ENCODE measurements around the gene FAF1.

DNA sequence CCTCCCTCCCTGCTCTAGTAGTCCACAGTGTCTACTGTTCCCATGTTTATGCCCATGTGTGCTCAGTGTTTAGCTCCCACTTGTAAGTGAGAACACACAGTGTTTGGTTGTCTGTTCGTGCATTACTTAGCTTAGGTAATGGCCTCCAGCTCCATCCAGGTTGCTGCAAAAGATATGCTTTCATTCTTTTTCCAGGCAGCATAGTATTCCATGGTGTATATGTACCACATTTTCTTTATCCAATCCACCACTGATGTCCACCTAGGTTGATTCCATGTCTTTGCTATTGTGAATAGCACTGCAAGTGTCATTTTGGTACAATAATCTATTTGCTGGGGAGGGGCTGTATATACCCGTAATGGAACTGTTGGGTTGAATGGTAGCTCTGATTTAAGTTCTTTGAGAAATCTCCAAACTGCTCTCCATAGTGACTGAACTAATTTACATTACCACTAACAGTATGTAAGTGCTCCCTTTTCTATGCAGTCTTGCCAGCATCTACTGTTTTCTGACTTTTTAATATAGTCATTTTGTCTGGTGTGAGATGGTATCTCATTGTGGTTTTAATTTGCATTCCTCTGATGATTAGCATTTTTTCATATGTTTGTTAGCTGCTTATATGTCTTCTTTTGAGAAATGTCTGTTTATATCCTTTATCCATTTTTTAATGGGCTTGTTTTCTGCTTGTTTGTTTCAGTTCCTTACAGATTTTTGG lies 344.9 kb downstream of the FAF1 start:
- TF ChIP-seq, protein P1, sequence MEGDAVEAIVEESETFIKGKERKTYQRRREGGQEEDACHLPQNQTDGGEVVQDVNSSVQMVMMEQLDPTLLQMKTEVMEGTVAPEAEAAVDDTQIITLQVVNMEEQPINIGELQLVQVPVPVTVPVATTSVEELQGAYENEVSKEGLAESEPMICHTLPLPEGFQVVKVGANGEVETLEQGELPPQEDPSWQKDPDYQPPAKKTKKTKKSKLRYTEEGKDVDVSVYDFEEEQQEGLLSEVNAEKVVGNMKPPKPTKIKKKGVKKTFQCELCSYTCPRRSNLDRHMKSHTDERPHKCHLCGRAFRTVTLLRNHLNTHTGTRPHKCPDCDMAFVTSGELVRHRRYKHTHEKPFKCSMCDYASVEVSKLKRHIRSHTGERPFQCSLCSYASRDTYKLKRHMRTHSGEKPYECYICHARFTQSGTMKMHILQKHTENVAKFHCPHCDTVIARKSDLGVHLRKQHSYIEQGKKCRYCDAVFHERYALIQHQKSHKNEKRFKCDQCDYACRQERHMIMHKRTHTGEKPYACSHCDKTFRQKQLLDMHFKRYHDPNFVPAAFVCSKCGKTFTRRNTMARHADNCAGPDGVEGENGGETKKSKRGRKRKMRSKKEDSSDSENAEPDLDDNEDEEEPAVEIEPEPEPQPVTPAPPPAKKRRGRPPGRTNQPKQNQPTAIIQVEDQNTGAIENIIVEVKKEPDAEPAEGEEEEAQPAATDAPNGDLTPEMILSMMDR (IDR thresholded peaks at IDR 0.05; ENCODE audit: low read depth, low read length, poor library complexity, severe bottlenecking): no peak
- no peak for TF ChIP-seq EZH2phosphoT487 (IDR thresholded peaks at IDR 0.05; ENCODE audit: borderline replicate concordance, low read length)

Data from DOHH2 (cell line).